ENCODE results near the gene NUDT4.

- TF ChIP-seq CTCF (optimal IDR thresholded peaks at IDR 0.05 in 1 of 3, IDR thresholded peaks at IDR 0.05 in 1 of 3, conservative IDR thresholded peaks at IDR 0.05 in 1 of 3; ENCODE audit: extremely low read depth in 1 of 3, insufficient read depth in 2 of 3, low read length in 3 of 3), result no peak
- TF ChIP-seq EZH2 (IDR thresholded peaks at IDR 0.05; ENCODE audit: low read length), result no peak
These were observed 78.4 kb downstream of the NUDT4 start for GRCh38 chr12:93456077-93456476.

Data from keratinocyte (primary cell).